GM12864 (cell line): Measurements from ENCODE around the gene USP7.

Experiments
- DNase-seq: peaks from one replicate; pipeline ENCODE4 v3.0.0-alpha.2; 2011; ENCODE audit warnings: low read depth
- H3K4me3 ChIP-seq: 2 replicates; pipeline ENCODE4 v1.5.1; 2011; ENCODE audit warnings: mild to moderate bottlenecking, low read depth, low read length, control low read depth
- CTCF ChIP-seq: IDR thresholded peaks from 2 replicates; pipeline ENCODE4 v1.5.1; 2011; ENCODE audit warnings: low read depth, mild to moderate bottlenecking, moderate library complexity, low read length, control low read depth, inconsistent platforms; ENCODE audit errors: missing control alignments

Gene USP7

GRCh38 chr16:8859913-8860881, 103.5 kb downstream of the USP7 start:
- TF ChIP-seq CTCF: no peak
- no peak for DNase-seq
- no peak overlapping the region for H3K4me3 ChIP-seq

- H3K4me3 ChIP-seq: no peak overlapping the region
- DNase-seq: no peak
These were observed 104.5 kb downstream of the USP7 start for GRCh38 chr16:8858994-8859912.

GRCh38 chr16:8855972-8856371, 107.7 kb downstream of the USP7 start:
- DNase-seq: no peak
- no peak overlapping the region for H3K4me3 ChIP-seq
- no peak for TF ChIP-seq CTCF

More at GRCh38 chr16:8858994-8859912, 104.5 kb downstream of the USP7 start:
- no peak for TF ChIP-seq CTCF

GRCh38 chr16:8855051-8855786, 108.5 kb downstream of the USP7 start:
- TF ChIP-seq CTCF: peak; percentile 22

GRCh38 chr16:8854298-8854948, 109.3 kb downstream of the USP7 start:
- no peak overlapping the region for H3K4me3 ChIP-seq
- no peak for DNase-seq
- no peak for TF ChIP-seq CTCF

More at GRCh38 chr16:8855051-8855786, 108.5 kb downstream of the USP7 start:
- no peak overlapping the region for H3K4me3 ChIP-seq
- no peak for DNase-seq

- no peak for TF ChIP-seq CTCF
- H3K4me3 ChIP-seq: no peak overlapping the region
- no peak for DNase-seq
These were observed 110.1 kb downstream of the USP7 start for GRCh38 chr16:8853611-8854010.
